Activated CD4-positive, alpha-beta memory T cell treated with anti-CD3 and anti-CD28 coated beads for 36 hours (primary cell): ENCODE measurements around the gene DMBT1. TPM values are rescaled to one million over a fixed set of nuclear protein-coding genes. Genes with fewer than 3 reads are reported as not detected.
A peak's percentile ranks its signal among the peaks of the same experiment; 100 is the strongest.
"Not testable (repeated sequence)": the region's sequence is repeated elsewhere in the genome, so short reads cannot be mapped to it uniquely, and the experiment has no call there.

Experiments used
- CTCF ChIA-PET: fragments of 350-600 bp; sonication (Branson Sonifier 250); formaldehyde crosslinking; loops from one replicate; lab custom pipeline; 2021; ENCODE audit warnings: antibody characterized with exemption, inconsistent platforms; lab: Charles Lee
- POLR2A ChIA-PET: fragments of 350-600 bp; sonication (Branson Sonifier 250); formaldehyde crosslinking; loops from one replicate; lab custom pipeline; 2021; ENCODE audit warnings: antibody characterized with exemption; lab: Charles Lee
- DNase-seq: peaks from one replicate; pipeline ENCODE4 v3.0.0-alpha.2; 2020
- H3K27ac Mint-ChIP-seq: one replicate; pipeline ENCODE4 v1.8.0; 2021; ENCODE audit warnings: mixed read lengths
- H3K27me3 Mint-ChIP-seq: one replicate; pipeline ENCODE4 v1.8.0; 2021; ENCODE audit warnings: mixed read lengths
- H3K36me3 Mint-ChIP-seq: one replicate; pipeline ENCODE4 v1.8.0; 2021; ENCODE audit warnings: mixed read lengths
- H3K4me1 Mint-ChIP-seq: one replicate; pipeline ENCODE4 v1.8.0; 2021; ENCODE audit warnings: low read depth, mixed read lengths
- H3K4me3 Mint-ChIP-seq: one replicate; pipeline ENCODE4 v1.8.0; 2021; ENCODE audit warnings: mild to moderate bottlenecking, mixed read lengths
- H3K9me3 Mint-ChIP-seq: one replicate; pipeline ENCODE4 v1.8.0; 2021; ENCODE audit warnings: mixed read lengths
- intact Hi-C: fragments of 100-400 bp; cut with micrococcal nuclease; formaldehyde crosslinking; loops from one replicate; pipeline ENCODE4 v1.15.1; 2023
- total RNA-seq, 2 experiments: library from RNA; stranded (reverse); gene quantifications; one replicate each; pipeline ENCODE4 v1.2.3, GENCODE V29; 2021

DMBT1 gene
- total RNA-seq, 2 experiments from 2014 or later: not detected

DNA sequence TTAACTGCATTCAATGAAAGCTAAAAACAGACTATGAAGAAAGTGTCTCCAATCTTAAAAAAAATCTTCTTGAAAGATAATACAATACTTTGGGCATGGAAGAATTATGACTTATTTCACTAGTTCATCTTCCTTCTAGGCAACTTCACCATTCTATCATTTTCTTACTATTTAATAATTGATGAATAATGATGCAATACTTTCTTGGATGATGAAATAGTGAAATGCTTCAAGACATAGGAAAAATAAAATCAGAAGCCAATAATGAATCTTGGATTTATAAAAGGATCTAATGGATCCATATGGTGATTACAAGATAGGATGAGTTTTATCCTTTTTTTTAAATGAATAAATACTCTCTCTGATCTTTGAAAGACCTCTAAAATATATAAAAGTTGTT is 4.4 kb downstream of the DMBT1 start:
- ChIA-PET POLR2A (no interaction called here), CTCF (interaction anchor here (0.6 to 5.4 kb wide), 63 partner anchors 9 to 1730 kb away, joined by 3 to 73 read pairs (median 4); partner anchors contain the start of gene HTRA1)
- Mint-ChIP-seq H3K4me1 (peaks cover 15% of the 10 kb centered on the region), H3K36me3 (no peaks in the 10 kb centered on the region), H3K4me3 (no peak overlapping the region), H3K27me3 (peaks cover 6% of the 10 kb centered on the region), H3K27ac (no peak overlapping the region), H3K9me3 (no peaks in the 10 kb centered on the region)
- intact Hi-C loops: loop anchor here (1.0 to 5.0 kb wide), 6 partner anchors 39 to 992 kb away; no protein-coding TSS in a partner anchor
- no peak for DNase-seq

- intact Hi-C loops: loop anchor here (1.0 to 5.0 kb wide), 6 partner anchors 39 to 992 kb away; no protein-coding TSS in a partner anchor
- peaks cover 10% of the 10 kb centered on the region for H3K4me1 Mint-ChIP-seq
- H3K36me3 Mint-ChIP-seq: no peaks in the 10 kb centered on the region
- CTCF ChIA-PET: interaction anchor here (0.6 to 5.4 kb wide), 68 partner anchors 8 to 1731 kb away, joined by 3 to 73 read pairs (median 4); partner anchors contain the start of gene HTRA1
- no peak overlapping the region for H3K4me3 Mint-ChIP-seq
- no peaks in the 10 kb centered on the region for H3K9me3 Mint-ChIP-seq
- peak; percentile 83 for DNase-seq
- POLR2A ChIA-PET: no interaction called here
- H3K27me3 Mint-ChIP-seq: peaks cover 6% of the 10 kb centered on the region
- H3K27ac Mint-ChIP-seq: no peak overlapping the region
Measured at GRCh38 chr10:122565766-122566206, 5.2 kb downstream of the DMBT1 start.

GRCh38 chr10:122566632-122567031 is 6.1 kb downstream of the DMBT1 start:
- Mint-ChIP-seq H3K36me3 (no peaks in the 10 kb centered on the region), H3K9me3 (no peaks in the 10 kb centered on the region), H3K4me3 (no peak overlapping the region), H3K4me1 (peaks cover 7% of the 10 kb centered on the region), H3K27ac (no peak overlapping the region), H3K27me3 (peaks cover 6% of the 10 kb centered on the region)
- DNase-seq: no peak
- ChIA-PET POLR2A (no interaction called here), CTCF (interaction anchor here (1.0 to 5.4 kb wide), 26 partner anchors 8 to 992 kb away, joined by 3 to 73 read pairs (median 9); no protein-coding TSS in a partner anchor)
- intact Hi-C loops: loop anchor here (5.0 kb wide), 1 partner anchor 991 kb away; no protein-coding TSS in a partner anchor

DNA sequence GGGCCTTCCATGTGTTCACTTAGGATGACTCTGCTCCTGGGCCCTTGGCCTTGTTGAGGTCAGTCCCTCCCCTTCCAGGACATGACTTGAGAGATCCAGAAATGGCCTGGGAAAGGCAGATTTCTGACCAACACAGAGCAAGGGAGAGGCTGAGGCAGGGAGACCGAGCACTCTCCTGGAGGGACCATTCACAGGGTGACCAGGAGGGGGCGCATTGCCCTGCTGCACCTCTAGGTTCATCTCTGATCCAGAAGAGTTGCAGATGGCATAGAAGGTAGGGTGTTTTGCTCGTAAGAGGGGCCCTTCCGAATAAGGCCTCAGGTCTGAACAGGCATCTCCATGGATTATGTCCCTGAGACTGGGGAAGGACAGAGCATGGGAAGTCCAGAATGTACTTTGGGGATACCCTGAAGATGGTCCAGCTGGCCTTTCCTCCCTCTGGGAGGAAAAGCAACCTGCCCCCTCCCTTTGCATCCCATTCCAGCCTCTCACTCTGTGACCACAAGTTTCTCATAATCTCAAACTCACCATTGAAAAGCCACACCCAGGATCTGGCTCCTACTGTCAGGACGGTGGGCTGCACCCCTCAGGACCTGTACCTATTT is 6.6 kb downstream of the DMBT1 start:
- intact Hi-C loops: loop anchor here (5.0 kb wide), 1 partner anchor 990 kb away; no protein-coding TSS in a partner anchor
- no peak overlapping the region for H3K27ac Mint-ChIP-seq
- H3K27me3 Mint-ChIP-seq: peaks cover 11% of the 10 kb centered on the region
- DNase-seq: peak; percentile 55
- H3K4me1 Mint-ChIP-seq: peaks cover 3% of the 10 kb centered on the region
- ChIA-PET POLR2A (no interaction called here), CTCF (interaction anchor here (0.6 to 5.4 kb wide), 15 partner anchors 9 to 1663 kb away, joined by 3 to 73 read pairs (median 5); no protein-coding TSS in a partner anchor)
- no peaks in the 10 kb centered on the region for H3K36me3 Mint-ChIP-seq
- H3K4me3 Mint-ChIP-seq: no peak overlapping the region
- no peaks in the 10 kb centered on the region for H3K9me3 Mint-ChIP-seq

DNA sequence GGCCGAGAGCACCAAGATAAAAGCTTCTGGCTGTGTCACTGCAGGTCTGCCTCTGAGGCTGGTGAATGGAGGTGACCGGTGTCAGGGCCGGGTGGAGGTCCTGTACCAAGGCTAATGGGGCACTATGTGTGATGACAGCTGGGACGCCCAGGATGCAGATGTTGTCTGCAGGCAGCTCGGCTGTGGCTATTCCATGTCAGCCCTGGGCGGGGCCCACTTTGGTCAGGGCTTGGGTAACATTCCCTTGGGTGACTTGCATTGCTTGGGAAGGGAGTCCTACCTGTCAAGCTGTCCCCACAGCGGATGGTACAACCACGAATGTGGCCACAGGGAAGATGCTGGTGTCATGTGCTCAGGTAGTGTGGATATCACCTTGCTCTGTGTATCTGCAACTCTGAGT is 8.0 kb downstream of the DMBT1 start:
- no peak for DNase-seq
- Mint-ChIP-seq H3K27ac (no peak overlapping the region), H3K9me3 (no peaks in the 10 kb centered on the region), H3K36me3 (no peaks in the 10 kb centered on the region), H3K4me1 (peaks cover 3% of the 10 kb centered on the region), H3K4me3 (no peak overlapping the region), H3K27me3 (peaks cover 14% of the 10 kb centered on the region)
- intact Hi-C loops: loop anchor here (5.0 kb wide), 1 partner anchor 989 kb away; no protein-coding TSS in a partner anchor
- ChIA-PET POLR2A (interaction anchor here (1.0 kb wide), 1 partner anchor 9 kb away, joined by 3 read pairs; no protein-coding TSS in a partner anchor), CTCF (interaction anchor here (0.8 to 2.3 kb wide), 6 partner anchors 24 to 274 kb away, joined by 3 to 5 read pairs (median 4); no protein-coding TSS in a partner anchor)

GRCh38 chr10:122570920-122571319 is 10.4 kb downstream of the DMBT1 start:
- DNase-seq: no peak
- Mint-ChIP-seq H3K9me3 (peaks cover 15% of the 10 kb centered on the region), H3K27ac (no peak overlapping the region), H3K27me3 (peaks cover 10% of the 10 kb centered on the region), H3K4me3 (no peak overlapping the region), H3K36me3 (no peaks in the 10 kb centered on the region), H3K4me1 (no peaks in the 10 kb centered on the region)
- ChIA-PET CTCF (interaction anchor here (0.7 kb wide), 1 partner anchor 15 kb away, joined by 3 read pairs; no protein-coding TSS in a partner anchor), POLR2A (no interaction called here)
- intact Hi-C loops: no loop called here

GRCh38 chr10:122571892-122572291 is 11.3 kb downstream of the DMBT1 start:
- no peaks in the 10 kb centered on the region for H3K36me3 Mint-ChIP-seq
- peaks cover 16% of the 10 kb centered on the region for H3K9me3 Mint-ChIP-seq
- ChIA-PET POLR2A (no interaction called here), CTCF (no interaction called here)
- DNase-seq: no peak
- H3K4me3 Mint-ChIP-seq: no peak overlapping the region
- intact Hi-C loops: no loop called here
- no peaks in the 10 kb centered on the region for H3K4me1 Mint-ChIP-seq
- no peak overlapping the region for H3K27ac Mint-ChIP-seq
- H3K27me3 Mint-ChIP-seq: peaks cover 10% of the 10 kb centered on the region

GRCh38 chr10:122575776-122576175 is 15.2 kb downstream of the DMBT1 start:
- H3K27ac Mint-ChIP-seq: no peak overlapping the region
- CTCF ChIA-PET: no interaction called here
- no peak for DNase-seq
- peaks cover 16% of the 10 kb centered on the region for H3K9me3 Mint-ChIP-seq
- H3K4me1 Mint-ChIP-seq: no peaks in the 10 kb centered on the region
- H3K4me3 Mint-ChIP-seq: no peak overlapping the region
- H3K36me3 Mint-ChIP-seq: no peaks in the 10 kb centered on the region
- POLR2A ChIA-PET: no interaction called here
- intact Hi-C loops: no loop called here
- H3K27me3 Mint-ChIP-seq: peaks cover 8% of the 10 kb centered on the region

DNA sequence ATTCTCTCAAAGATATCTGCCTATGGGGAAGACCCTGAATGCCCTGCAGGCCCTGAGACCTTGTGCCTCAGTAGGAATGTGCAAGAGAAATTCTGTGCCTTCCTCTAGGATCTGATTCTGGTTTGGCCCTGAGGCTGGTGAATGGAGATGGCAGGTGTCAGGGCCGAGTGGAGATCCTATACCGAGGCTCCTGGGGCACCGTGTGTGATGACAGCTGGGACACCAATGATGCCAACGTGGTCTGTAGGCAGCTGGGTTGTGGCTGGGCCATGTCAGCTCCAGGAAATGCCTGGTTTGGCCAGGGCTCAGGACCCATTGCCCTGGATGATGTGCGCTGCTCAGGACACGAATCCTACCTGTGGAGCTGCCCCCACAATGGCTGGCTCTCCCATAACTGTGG is 15.7 kb downstream of the DMBT1 start:
- peaks cover 8% of the 10 kb centered on the region for H3K27me3 Mint-ChIP-seq
- no peak overlapping the region for H3K4me3 Mint-ChIP-seq
- ChIA-PET POLR2A (no interaction called here), CTCF (interaction anchor here (3.0 kb wide), 1 partner anchor 11 kb away, joined by 18 read pairs; no protein-coding TSS in a partner anchor)
- H3K9me3 Mint-ChIP-seq: peaks cover 16% of the 10 kb centered on the region
- H3K27ac Mint-ChIP-seq: no peak overlapping the region
- H3K36me3 Mint-ChIP-seq: no peaks in the 10 kb centered on the region
- intact Hi-C loops: no loop called here
- no peak for DNase-seq
- H3K4me1 Mint-ChIP-seq: no peaks in the 10 kb centered on the region

DNA sequence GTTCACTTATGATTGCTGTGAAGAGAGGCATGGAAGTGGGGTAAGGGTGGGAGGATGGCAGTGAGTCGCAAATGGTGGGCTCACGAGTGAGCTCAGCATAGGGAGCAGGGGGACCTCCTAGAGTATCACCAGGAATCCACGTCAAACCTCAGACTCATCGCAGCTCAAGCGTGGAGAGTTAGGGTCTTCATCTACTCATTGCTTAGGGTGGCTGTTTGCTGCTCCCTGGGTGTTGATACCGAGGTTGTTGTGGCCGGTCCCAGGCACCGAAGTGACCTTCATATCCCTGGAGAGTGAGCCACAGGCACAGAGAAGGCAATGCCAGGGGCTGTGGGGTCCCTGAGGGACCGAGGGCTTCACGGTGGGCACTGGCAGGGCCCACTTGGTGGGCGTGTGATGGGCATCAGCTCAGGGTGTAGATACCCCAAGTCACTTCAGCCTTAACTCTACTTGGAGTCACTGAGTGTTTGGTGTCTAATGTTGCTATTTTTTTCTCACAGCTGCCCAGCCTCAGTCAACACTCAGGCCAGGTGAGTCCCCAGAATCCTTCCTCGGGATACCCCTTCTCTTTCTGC is 16.8 kb downstream of the DMBT1 start:
- Mint-ChIP-seq H3K9me3 (peaks cover 16% of the 10 kb centered on the region), H3K36me3 (no peaks in the 10 kb centered on the region), H3K27ac (no peak overlapping the region), H3K4me3 (no peak overlapping the region), H3K4me1 (no peaks in the 10 kb centered on the region), H3K27me3 (peaks cover under 1% of the 10 kb centered on the region)
- CTCF ChIA-PET: interaction anchor here (3.0 kb wide), 1 partner anchor 12 kb away, joined by 18 read pairs; no protein-coding TSS in a partner anchor
- no peak for DNase-seq
- intact Hi-C loops: no loop called here
- POLR2A ChIA-PET: interaction anchor here (1.0 kb wide), 1 partner anchor 9 kb away, joined by 3 read pairs; no protein-coding TSS in a partner anchor

GRCh38 chr10:122586070-122586469 is 25.5 kb downstream of the DMBT1 start:
- H3K36me3 Mint-ChIP-seq, H3K9me3 Mint-ChIP-seq, POLR2A ChIA-PET, H3K27me3 Mint-ChIP-seq, H3K4me3 Mint-ChIP-seq, DNase-seq, CTCF ChIA-PET, H3K4me1 Mint-ChIP-seq, H3K27ac Mint-ChIP-seq, intact Hi-C loops: not testable (repeated sequence)
